GM13976 (cell line): ENCODE measurements around the gene NEK7.
"Not testable (repeated sequence)": the region's sequence is repeated elsewhere in the genome, so short reads cannot be mapped to it uniquely, and the experiment has no call there.

Experiments
- DNase-seq: peaks from one replicate; pipeline ENCODE4 v3.0.0; 2012; ENCODE audit warnings: low spot score
- in situ Hi-C: fragments of 300-500 bp; cut with MboI; formaldehyde crosslinking; loops from one replicate; pipeline ENCODE4 v1.12.0; 2022; ENCODE audit warnings: low sequenced_read_pairs, mixed read lengths, inconsistent platforms; ENCODE audit not compliant: unreplicated experiment
- TF ChIP-seq, protein P1 (sequence below): IDR thresholded peaks from 2 replicates; pipeline ENCODE4 v1.5.1; 2012; ENCODE audit warnings: borderline replicate concordance, mild to moderate bottlenecking; ENCODE audit not compliant: insufficient read depth; ENCODE audit errors: extremely low read depth, missing control alignments, control extremely low read depth

NEK7 gene

DNA sequence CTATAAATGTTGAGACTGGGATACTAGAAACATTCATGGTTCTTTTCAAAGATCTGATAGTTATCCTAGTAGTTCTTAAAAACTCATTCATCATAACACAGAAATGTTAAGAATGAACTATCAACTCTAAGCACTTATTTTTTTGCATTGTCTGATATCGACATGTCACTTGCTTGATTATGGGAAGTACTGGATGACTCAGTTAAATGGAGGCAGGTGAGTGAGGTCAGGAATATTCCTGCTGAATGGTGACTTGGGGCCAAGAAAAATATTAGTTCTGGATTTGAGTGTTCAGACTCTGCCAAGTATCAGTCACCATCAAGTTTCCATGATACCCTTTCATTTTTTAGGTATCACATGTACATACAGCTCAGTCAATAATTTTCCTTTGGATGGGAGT lies 63.6 kb downstream of the NEK7 start:
- in situ Hi-C loops, result no loop called here
- DNase-seq, result no peak
- TF ChIP-seq, protein P1, sequence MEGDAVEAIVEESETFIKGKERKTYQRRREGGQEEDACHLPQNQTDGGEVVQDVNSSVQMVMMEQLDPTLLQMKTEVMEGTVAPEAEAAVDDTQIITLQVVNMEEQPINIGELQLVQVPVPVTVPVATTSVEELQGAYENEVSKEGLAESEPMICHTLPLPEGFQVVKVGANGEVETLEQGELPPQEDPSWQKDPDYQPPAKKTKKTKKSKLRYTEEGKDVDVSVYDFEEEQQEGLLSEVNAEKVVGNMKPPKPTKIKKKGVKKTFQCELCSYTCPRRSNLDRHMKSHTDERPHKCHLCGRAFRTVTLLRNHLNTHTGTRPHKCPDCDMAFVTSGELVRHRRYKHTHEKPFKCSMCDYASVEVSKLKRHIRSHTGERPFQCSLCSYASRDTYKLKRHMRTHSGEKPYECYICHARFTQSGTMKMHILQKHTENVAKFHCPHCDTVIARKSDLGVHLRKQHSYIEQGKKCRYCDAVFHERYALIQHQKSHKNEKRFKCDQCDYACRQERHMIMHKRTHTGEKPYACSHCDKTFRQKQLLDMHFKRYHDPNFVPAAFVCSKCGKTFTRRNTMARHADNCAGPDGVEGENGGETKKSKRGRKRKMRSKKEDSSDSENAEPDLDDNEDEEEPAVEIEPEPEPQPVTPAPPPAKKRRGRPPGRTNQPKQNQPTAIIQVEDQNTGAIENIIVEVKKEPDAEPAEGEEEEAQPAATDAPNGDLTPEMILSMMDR, result no peak

DNA sequence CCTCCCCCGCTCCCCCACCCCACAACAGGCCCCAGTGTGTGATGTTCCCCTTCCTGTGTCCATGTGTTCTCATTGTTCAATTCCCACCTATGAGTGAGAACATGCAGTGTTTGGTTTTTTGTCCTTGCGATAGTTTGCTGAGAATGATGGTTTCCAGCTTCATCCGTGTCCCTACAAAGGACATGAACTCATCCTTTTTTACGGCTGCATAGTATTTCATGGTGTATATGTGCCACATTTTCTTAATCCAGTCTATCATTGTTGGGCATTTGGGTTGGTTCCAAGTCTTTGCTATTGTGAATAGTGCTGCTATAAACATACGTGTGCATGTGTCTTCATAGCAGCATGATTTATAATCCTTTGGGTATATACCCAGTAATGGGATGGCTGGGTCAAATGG lies 70.2 kb downstream of the NEK7 start:
- DNase-seq, in situ Hi-C loops: not testable (repeated sequence)

DNA sequence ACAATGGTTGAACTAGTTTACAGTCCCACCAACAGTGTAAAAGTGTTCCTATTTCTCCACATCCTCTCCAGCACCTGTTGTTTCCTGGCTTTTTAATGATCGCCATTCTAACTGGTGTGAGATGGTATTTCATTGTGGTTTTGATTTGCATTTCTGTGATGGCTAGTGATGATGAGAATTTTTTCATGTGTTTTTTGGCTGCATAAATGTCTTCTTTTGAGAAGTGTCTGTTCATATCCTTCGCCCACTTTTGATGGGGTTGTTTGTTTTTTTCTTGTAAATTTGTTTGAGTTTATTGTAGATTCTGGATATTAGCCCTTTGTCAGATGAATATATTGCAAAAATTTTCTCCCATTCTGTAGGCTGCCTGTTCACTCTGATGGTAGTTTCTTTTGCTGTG lies 70.7 kb downstream of the NEK7 start:
- DNase-seq, in situ Hi-C loops: not testable (repeated sequence)

DNA sequence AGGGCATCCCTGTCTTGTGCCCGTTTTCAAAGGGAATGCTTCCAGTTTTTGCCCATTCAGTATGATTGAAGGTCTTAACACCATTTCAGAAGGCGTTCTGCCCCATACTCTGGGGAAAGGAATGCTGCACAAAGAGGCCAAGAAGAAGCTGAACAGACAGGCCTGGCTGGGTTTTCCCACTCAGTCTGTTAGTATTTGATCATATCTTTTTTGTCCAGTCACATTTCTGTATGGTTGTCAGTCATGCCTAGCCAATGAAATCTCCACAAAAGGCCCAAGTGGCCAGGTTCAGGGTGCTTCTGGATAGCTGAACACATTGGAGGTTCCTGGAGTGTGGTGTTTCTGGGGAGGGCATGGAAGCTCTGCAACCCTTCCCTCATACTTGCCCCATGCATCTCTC lies 72.1 kb downstream of the NEK7 start:
- TF ChIP-seq, protein P1, result no peak
- in situ Hi-C loops, result no loop called here
- DNase-seq, result no peak

DNA sequence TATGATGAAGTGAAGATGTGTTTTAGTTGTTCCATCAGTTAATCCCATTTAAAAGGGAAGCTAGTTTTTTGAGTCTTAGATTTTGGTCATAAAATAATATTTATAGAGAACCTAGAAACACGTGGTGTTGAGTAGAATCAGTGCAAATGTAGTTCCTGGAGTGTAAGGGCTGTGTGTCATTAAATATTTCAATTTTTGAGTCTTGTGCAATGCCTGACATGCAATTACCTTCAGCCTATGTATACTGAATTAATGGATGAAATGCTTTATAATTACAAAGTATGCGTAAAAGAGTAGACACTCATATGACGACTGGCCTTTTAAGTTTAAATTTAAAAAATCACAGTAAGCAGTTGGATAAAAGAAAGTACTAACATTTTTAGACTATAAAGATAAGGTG lies 75.0 kb downstream of the NEK7 start:
- TF ChIP-seq, protein P1, result no peak
- DNase-seq, result no peak
- in situ Hi-C loops, result no loop called here

DNA sequence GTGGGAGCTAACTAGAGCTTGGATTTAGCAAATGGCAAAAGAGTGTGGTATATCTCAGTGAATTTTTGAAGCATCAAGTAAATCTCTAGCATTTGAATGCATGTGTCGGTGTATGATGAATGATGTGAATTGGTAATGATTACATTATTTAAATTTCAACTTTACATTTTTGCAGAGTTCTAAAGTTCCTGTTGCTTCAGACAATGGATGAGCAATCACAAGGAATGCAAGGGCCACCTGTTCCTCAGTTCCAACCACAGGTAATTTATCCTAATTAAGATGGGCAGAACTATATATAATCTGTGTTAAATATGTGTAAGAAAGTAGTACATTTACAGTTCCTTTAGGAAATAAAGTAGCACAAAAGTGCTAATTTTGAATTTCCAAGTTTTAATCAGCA lies 75.6 kb downstream of the NEK7 start:
- in situ Hi-C loops, result no loop called here
- TF ChIP-seq, protein P1, result no peak
- no peak for DNase-seq

DNA sequence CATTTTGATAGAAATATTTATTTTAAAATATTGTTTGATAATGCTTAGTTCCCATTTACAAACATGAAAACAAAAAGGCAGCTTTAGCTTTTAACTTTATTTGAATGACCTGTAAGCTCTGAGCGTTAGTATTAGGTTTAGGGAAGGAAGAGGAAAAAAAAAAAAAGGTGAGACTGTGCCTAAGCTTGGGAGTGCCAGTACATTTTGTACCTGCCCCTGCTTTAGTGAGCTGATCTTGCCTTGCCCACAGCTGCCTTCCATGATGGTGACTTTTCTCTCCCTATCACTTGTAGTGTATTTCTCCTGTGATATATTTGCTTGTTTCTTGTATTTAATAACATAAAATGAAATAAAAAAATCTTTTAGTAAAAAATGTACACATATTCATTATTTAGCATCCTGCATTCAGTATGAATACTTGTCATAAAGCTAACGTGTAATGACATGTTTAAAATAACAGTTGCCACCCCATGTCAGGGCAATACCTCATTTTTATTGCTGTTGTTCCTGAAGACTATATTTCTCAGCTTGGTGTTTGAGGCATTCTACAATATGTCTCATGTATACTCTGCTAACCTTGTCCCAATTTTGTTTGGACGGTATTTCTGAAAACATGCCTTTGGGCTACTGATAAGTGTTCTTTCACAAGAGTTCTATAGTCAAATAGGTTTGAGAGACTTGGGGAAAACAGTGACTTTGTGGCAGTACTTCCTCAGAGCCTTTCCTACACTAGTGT lies 76.3 kb downstream of the NEK7 start:
- TF ChIP-seq, protein P1, result no peak
- in situ Hi-C loops, result no loop called here
- DNase-seq, result no peak
